Measurements from ENCODE around the gene ZNRF3. TPM values are rescaled to one million over a fixed set of nuclear protein-coding genes. Genes with fewer than 3 reads are reported as not detected.

Gene ZNRF3
- total and polyA plus RNA-seq, 2 donors (not counting 1 experiment from before 2014, with no cell fraction given): 0.21 to 0.71 TPM

DNA sequence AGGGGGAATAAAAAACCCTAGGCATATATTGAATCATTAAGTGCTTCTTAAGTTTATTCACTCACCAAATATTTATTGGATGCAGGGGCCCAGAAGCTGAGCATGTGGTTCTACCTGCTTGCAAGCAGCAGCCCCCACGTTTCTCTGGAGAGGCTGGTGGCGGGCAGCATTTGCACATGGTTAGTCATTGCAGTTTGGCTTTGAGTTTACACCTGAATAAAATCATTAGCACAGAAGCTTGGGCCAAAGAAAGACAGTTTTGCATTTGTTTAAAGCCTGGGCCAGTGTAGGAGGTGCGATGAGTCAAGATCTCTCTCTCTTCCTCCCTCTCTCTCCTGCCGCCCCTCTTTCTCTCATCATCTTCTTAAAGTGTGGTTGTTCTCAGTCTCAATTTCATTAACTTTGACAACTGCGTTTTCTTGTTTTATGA lies 105.7 kb downstream of the ZNRF3 start:
- peaks cover 5% of the 10 kb centered on the region for H3K27me3 Mint-ChIP-seq
- Histone ChIP-seq H4K20me1 (ENCODE audit: control insufficient read depth, insufficient read depth, low read length, poor library complexity, severe bottlenecking) (no peaks in the 10 kb centered on the region), H3K27ac (ENCODE audit: low read length in 2 of 2) (no peak overlapping the region), H3K36me3 (replicated peaks in 1 of 2; ENCODE audit: control extremely low read depth in 1 of 2, control insufficient read depth in 1 of 2, extremely low read depth in 1 of 2, insufficient read depth in 2 of 2, low read length in 1 of 2) (no peaks in the 10 kb centered on the region), H3K9me3 (ENCODE audit: control extremely low read depth in 1 of 3, control insufficient read depth in 2 of 3, insufficient read depth in 1 of 3, low read length in 2 of 3) (no peaks in the 10 kb centered on the region), H3K9ac (ENCODE audit: low read length) (no peak overlapping the region), H3K79me2 (ENCODE audit: control insufficient read depth, insufficient read depth, low read length) (no peaks in the 10 kb centered on the region), H3K4me3 (ENCODE audit: control extremely low read depth in 1 of 5, extremely low read depth in 1 of 5, insufficient read depth in 1 of 5, low read depth in 2 of 5, low read length in 4 of 5) (no peak overlapping the region), H3K4me1 (ENCODE audit: control insufficient read depth in 2 of 2, insufficient read depth in 2 of 2, low read length in 2 of 2) (no peaks in the 10 kb centered on the region), H3K27me3 (replicated peaks in 1 of 4; ENCODE audit: control extremely low read depth in 1 of 4, control insufficient read depth in 3 of 4, insufficient read depth in 4 of 4, low read length in 3 of 4) (no peaks in the 10 kb centered on the region), H3K4me2 (replicated peaks; ENCODE audit: low read depth, low read length, poor library complexity, severe bottlenecking) (no peak overlapping the region), H2AFZ (ENCODE audit: insufficient read depth, low read depth, low read length, poor library complexity, severe bottlenecking) (no peak overlapping the region)
- no peak overlapping the region for H3K4me3 Mint-ChIP-seq
- no peak for DNase-seq
- CTCF ChIA-PET: no interaction called here
- H3K27ac Mint-ChIP-seq: no peak overlapping the region
- no peaks in the 10 kb centered on the region for H3K9me3 Mint-ChIP-seq (ENCODE audit: insufficient read depth)
- POLR2A ChIA-PET: interaction anchor here (0.6 kb wide), 1 partner anchor 91 kb away, joined by 14 read pairs; no protein-coding TSS in a partner anchor
- H3K4me1 Mint-ChIP-seq: no peaks in the 10 kb centered on the region
- intact Hi-C loops (cut with micrococcal nuclease): no loop called here
- 100% methylated on average over 1 of the region's 5 CpGs for whole genome bisulfite sequencing (ENCODE audit: insufficient coverage)
- TF ChIP-seq, protein P1, sequence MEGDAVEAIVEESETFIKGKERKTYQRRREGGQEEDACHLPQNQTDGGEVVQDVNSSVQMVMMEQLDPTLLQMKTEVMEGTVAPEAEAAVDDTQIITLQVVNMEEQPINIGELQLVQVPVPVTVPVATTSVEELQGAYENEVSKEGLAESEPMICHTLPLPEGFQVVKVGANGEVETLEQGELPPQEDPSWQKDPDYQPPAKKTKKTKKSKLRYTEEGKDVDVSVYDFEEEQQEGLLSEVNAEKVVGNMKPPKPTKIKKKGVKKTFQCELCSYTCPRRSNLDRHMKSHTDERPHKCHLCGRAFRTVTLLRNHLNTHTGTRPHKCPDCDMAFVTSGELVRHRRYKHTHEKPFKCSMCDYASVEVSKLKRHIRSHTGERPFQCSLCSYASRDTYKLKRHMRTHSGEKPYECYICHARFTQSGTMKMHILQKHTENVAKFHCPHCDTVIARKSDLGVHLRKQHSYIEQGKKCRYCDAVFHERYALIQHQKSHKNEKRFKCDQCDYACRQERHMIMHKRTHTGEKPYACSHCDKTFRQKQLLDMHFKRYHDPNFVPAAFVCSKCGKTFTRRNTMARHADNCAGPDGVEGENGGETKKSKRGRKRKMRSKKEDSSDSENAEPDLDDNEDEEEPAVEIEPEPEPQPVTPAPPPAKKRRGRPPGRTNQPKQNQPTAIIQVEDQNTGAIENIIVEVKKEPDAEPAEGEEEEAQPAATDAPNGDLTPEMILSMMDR (IDR thresholded peaks at IDR 0.05): no peak
- no peak for TF ChIP-seq EZH2 (IDR thresholded peaks at IDR 0.05; ENCODE audit: borderline replicate concordance, insufficient read depth, low read depth, low read length, poor library complexity, severe bottlenecking)
- no peak for ATAC-seq (ENCODE audit: low read depth)

DNA sequence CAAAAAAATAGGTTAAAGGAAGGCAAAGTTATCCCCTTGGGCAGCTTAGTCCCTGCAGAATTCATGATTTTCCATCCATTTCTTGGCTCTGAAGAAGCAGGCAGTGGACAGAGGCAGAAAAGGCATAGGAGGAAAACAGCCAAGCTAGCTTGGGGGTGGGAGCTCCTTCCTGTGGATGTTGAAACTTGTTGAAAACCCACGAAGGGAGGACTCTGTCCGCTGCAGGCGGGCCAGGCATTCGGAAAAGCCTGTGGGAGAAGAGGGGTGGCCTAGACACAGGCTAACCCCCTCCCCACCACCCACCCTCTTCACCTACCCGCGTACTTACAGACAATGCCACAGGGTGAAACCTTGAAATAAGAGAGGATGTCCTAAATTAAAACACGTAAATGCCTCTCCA lies 106.1 kb downstream of the ZNRF3 start:
- no CpG with 5 or more reads among the region's 7 CpGs for whole genome bisulfite sequencing (ENCODE audit: insufficient coverage)
- Mint-ChIP-seq H3K27ac (no peak overlapping the region), H3K4me1 (no peaks in the 10 kb centered on the region), H3K27me3 (peaks cover 3% of the 10 kb centered on the region), H3K9me3 (ENCODE audit: insufficient read depth) (no peaks in the 10 kb centered on the region), H3K4me3 (no peak overlapping the region)
- Histone ChIP-seq H3K27me3 (replicated peaks in 1 of 4; ENCODE audit: control extremely low read depth in 1 of 4, control insufficient read depth in 3 of 4, insufficient read depth in 4 of 4, low read length in 3 of 4) (no peaks in the 10 kb centered on the region), H4K20me1 (ENCODE audit: control insufficient read depth, insufficient read depth, low read length, poor library complexity, severe bottlenecking) (no peaks in the 10 kb centered on the region), H3K36me3 (replicated peaks in 1 of 2; ENCODE audit: control extremely low read depth in 1 of 2, control insufficient read depth in 1 of 2, extremely low read depth in 1 of 2, insufficient read depth in 2 of 2, low read length in 1 of 2) (no peaks in the 10 kb centered on the region), H3K9ac (ENCODE audit: low read length) (no peak overlapping the region), H3K27ac (ENCODE audit: low read length in 2 of 2) (no peak overlapping the region), H3K4me1 (ENCODE audit: control insufficient read depth in 2 of 2, insufficient read depth in 2 of 2, low read length in 2 of 2) (no peaks in the 10 kb centered on the region), H3K9me3 (ENCODE audit: control extremely low read depth in 1 of 3, control insufficient read depth in 2 of 3, insufficient read depth in 1 of 3, low read length in 2 of 3) (no peaks in the 10 kb centered on the region), H3K4me3 (ENCODE audit: control extremely low read depth in 1 of 5, extremely low read depth in 1 of 5, insufficient read depth in 1 of 5, low read depth in 2 of 5, low read length in 4 of 5) (no peak overlapping the region), H2AFZ (ENCODE audit: insufficient read depth, low read depth, low read length, poor library complexity, severe bottlenecking) (no peak overlapping the region), H3K79me2 (ENCODE audit: control insufficient read depth, insufficient read depth, low read length) (no peaks in the 10 kb centered on the region), H3K4me2 (replicated peaks; ENCODE audit: low read depth, low read length, poor library complexity, severe bottlenecking) (no peak overlapping the region)
- CTCF ChIA-PET: no interaction called here
- ATAC-seq (ENCODE audit: low read depth) (no peak), DNase-seq (no peak)
- intact Hi-C loops (cut with micrococcal nuclease): no loop called here
- POLR2A ChIA-PET: no interaction called here
- TF ChIP-seq, protein P1 (IDR thresholded peaks at IDR 0.05): no peak
- TF ChIP-seq EZH2 (IDR thresholded peaks at IDR 0.05; ENCODE audit: borderline replicate concordance, insufficient read depth, low read depth, low read length, poor library complexity, severe bottlenecking): no peak
